NB4 (cell line): ENCODE results near the gene LIN7B.

Experiments used
- DNase-seq: peaks from one replicate; pipeline ENCODE4 v3.0.0; 2010; ENCODE audit warnings: low read depth
- H3K4me3 ChIP-seq: one replicate; pipeline ENCODE4 v1.5.1; 2011; ENCODE audit warnings: mild to moderate bottlenecking, low read depth, low read length, moderate library complexity
- MAX ChIP-seq: IDR thresholded peaks from 2 replicates; pipeline ENCODE4 v1.6.1; 2011; ENCODE audit warnings: low read depth, low read length
- MYC ChIP-seq: IDR thresholded peaks from 2 replicates; pipeline ENCODE4 v1.6.1; 2011; ENCODE audit warnings: low read depth, low read length
- POLR2A ChIP-seq: IDR thresholded peaks from 2 replicates; pipeline ENCODE4 v1.6.1; 2011; ENCODE audit warnings: mild to moderate bottlenecking; ENCODE audit not compliant: insufficient read length; ENCODE audit errors: extremely low read depth
- TF ChIP-seq, protein P1 (sequence below): IDR thresholded peaks from one replicate; pipeline ENCODE4 v1.5.1; 2012; ENCODE audit warnings: low read depth, low read length

The LIN7B gene

GRCh38 chr19:49113762-49114629 is at the start of gene LIN7B:
LIN7B (plus strand) TSS chr19:49114370; CDS start chr19:49114405, 35 bp downstream.
- peak; percentile 83 for TF ChIP-seq MAX
- TF ChIP-seq, protein P1, sequence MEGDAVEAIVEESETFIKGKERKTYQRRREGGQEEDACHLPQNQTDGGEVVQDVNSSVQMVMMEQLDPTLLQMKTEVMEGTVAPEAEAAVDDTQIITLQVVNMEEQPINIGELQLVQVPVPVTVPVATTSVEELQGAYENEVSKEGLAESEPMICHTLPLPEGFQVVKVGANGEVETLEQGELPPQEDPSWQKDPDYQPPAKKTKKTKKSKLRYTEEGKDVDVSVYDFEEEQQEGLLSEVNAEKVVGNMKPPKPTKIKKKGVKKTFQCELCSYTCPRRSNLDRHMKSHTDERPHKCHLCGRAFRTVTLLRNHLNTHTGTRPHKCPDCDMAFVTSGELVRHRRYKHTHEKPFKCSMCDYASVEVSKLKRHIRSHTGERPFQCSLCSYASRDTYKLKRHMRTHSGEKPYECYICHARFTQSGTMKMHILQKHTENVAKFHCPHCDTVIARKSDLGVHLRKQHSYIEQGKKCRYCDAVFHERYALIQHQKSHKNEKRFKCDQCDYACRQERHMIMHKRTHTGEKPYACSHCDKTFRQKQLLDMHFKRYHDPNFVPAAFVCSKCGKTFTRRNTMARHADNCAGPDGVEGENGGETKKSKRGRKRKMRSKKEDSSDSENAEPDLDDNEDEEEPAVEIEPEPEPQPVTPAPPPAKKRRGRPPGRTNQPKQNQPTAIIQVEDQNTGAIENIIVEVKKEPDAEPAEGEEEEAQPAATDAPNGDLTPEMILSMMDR, result peak; percentile 23
- TF ChIP-seq POLR2A, result peak; percentile 37
- TF ChIP-seq MYC, result 0 out of 2 replicates have a peak, but pooled peaks have one; percentile 20
- peak within 1 kb of the TSS; percentile 56 for H3K4me3 ChIP-seq
- DNase-seq, result peak; percentile 75

DNA sequence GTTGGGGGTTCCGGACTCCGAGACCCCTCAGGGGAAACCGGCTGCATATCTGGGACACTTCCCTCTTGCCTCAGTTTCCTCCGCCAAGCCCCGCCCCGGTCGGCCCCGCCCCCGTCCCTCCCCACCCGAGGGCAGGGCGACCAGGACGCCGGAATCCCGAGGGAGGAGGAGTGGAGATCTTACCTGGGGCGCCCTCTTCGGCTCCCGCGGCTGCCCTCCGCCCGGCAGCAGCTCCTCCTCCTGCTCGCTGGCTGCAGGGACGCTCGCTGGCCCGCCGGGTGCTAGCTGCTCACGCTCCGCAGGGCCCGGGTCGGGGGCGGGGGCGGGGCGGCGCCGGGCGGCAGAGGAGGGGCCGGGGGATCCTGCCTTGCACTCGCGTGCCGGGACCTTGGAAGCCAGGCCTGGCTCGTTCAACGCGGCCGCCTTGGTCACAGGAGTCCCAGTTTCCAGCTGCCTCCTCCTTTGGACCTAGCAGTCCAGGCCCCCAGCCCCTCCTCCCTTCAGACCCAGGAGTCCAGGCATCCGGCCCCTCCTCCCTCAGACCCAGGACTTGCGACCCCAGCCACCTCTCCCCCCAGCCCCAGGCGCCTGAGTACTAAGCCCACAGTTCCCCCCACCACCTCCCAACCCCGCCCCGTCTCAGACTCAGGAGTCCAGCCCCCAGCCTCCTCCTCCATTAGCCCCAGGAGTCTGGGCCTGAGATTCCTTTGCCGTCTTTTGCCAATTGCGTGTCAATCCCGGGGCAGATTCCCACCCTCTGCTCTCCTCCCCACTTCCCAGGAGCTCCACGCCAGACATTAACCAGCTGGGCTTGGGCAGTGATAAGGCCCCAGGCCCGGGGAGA is 49.2 kb upstream of the LIN7B start, which contains the start of gene NTF4:
Gene NTF4 (minus strand): TSS at position 51 of the 844 bp plus-strand sequence. CDS start 2,821 bp downstream, outside the sequence.
- TF ChIP-seq MAX, result no peak
- no peak for TF ChIP-seq MYC
- TF ChIP-seq, protein P1, result no peak
- no peak for TF ChIP-seq POLR2A
- no peak within 1 kb of the TSS for H3K4me3 ChIP-seq
- peak; percentile 26 for DNase-seq

- no peak for DNase-seq
- no peak overlapping the region for H3K4me3 ChIP-seq
- no peak for TF ChIP-seq MAX
- TF ChIP-seq MYC, result no peak
These were observed 48.2 kb upstream of the LIN7B start for GRCh38 chr19:49065905-49066512.

GRCh38 chr19:49067554-49067953 is 46.6 kb upstream of the LIN7B start:
- no peak for DNase-seq
- TF ChIP-seq, protein P1, result no peak
- TF ChIP-seq MAX (no peak), MYC (no peak), POLR2A (no peak)

GRCh38 chr19:49069026-49069425 is 45.1 kb upstream of the LIN7B start:
- H3K4me3 ChIP-seq, result no peak overlapping the region
- TF ChIP-seq, protein P1, result no peak
- TF ChIP-seq POLR2A (no peak), MAX (no peak), MYC (no peak)
- DNase-seq, result no peak

More at GRCh38 chr19:49067554-49067953, 46.6 kb upstream of the LIN7B start:
- no peak overlapping the region for H3K4me3 ChIP-seq
